ENCODE results near the gene G6PD.
A peak's percentile ranks its signal among the peaks of the same experiment; 100 is the strongest.
"Not testable (repeated sequence)": the region's sequence is repeated elsewhere in the genome, so short reads cannot be mapped to it uniquely, and the experiment has no call there.

Gene G6PD

GRCh38 chrX:154546354-154547244 lies at the start of gene G6PD:
G6PD (minus strand) TSS chrX:154546846; CDS start chrX:154546155, 691 bp downstream.
- TF ChIP-seq, protein P1, sequence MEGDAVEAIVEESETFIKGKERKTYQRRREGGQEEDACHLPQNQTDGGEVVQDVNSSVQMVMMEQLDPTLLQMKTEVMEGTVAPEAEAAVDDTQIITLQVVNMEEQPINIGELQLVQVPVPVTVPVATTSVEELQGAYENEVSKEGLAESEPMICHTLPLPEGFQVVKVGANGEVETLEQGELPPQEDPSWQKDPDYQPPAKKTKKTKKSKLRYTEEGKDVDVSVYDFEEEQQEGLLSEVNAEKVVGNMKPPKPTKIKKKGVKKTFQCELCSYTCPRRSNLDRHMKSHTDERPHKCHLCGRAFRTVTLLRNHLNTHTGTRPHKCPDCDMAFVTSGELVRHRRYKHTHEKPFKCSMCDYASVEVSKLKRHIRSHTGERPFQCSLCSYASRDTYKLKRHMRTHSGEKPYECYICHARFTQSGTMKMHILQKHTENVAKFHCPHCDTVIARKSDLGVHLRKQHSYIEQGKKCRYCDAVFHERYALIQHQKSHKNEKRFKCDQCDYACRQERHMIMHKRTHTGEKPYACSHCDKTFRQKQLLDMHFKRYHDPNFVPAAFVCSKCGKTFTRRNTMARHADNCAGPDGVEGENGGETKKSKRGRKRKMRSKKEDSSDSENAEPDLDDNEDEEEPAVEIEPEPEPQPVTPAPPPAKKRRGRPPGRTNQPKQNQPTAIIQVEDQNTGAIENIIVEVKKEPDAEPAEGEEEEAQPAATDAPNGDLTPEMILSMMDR (IDR thresholded peaks at IDR 0.05; ENCODE audit: low read depth, low read length, missing control alignments) = no peak
- peak within 1 kb of the TSS; percentile 81 for H3K4me3 ChIP-seq (replicated peaks; ENCODE audit: low read depth, low read length)
- no peak for DNase-seq (ENCODE audit: extremely low read depth, low read depth)

DNA sequence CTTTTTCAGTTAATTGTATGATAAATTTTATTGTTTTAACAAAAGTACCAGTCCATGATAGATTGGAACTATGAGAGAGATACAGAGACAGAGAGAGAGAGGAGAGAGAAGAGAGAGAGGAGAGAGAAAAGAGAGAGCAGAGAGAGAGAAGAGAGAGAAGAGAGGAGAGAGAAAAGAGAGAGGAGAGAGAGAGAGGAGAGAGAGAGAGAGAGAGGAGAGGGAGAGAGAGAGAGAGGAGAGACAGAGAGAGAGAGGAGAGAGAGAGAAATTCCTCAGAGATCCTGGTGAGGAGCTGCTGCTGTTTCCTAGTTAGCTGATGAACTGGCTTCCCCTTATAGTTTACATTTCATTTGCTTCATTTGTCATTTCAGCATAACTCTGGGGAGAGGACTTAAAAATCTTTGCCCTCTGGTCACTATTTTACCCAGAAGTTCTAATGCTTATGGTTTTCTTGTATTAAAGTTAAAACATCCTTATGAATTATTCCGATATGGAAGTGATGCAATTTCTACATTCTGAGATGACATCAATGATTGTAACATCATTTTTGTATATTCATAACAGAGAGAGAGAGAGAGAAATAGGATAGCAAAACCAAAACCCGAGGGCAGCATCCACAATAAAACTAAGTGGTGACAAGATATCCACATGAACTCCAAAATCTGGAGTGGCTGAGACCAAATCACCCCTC lies 49.1 kb upstream of the G6PD start:
- no peak overlapping the region for H3K4me3 ChIP-seq (replicated peaks; ENCODE audit: low read depth, low read length)
- DNase-seq (ENCODE audit: extremely low read depth, low read depth) = no peak
- TF ChIP-seq, protein P1 (IDR thresholded peaks at IDR 0.05; ENCODE audit: low read depth, low read length, missing control alignments) = no peak

GRCh38 chrX:154594491-154594890 lies 47.8 kb upstream of the G6PD start:
- TF ChIP-seq, protein P1 (IDR thresholded peaks at IDR 0.05; ENCODE audit: low read depth, low read length, missing control alignments) = no peak
- H3K4me3 ChIP-seq (replicated peaks; ENCODE audit: low read depth, low read length) = no peak overlapping the region
- DNase-seq (ENCODE audit: extremely low read depth, low read depth) = no peak

DNA sequence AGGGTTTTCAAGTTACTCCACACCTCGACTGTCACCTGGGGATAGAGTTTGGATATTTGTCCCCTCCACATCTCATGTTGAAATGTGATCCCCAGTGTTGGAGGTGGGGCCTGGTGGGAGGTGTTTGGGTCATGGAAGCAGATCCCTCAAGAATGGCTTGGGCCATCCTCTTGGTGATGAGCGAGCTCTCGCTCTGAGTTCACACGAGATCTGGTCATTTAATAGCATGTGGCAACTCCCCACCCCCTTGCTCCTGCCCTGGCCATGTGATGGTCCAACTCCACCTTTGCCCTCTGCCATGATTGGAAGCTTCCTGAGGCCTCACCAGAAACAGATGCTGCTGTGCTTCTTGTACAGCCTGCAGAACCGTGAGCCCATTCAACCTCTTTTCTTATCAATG lies 46.6 kb upstream of the G6PD start:
- TF ChIP-seq, protein P1 (IDR thresholded peaks at IDR 0.05; ENCODE audit: low read depth, low read length, missing control alignments) = no peak
- DNase-seq (ENCODE audit: extremely low read depth, low read depth) = no peak
- no peak overlapping the region for H3K4me3 ChIP-seq (replicated peaks; ENCODE audit: low read depth, low read length)

GRCh38 chrX:154592505-154592904 lies 45.9 kb upstream of the G6PD start:
- no peak for DNase-seq (ENCODE audit: extremely low read depth, low read depth)
- TF ChIP-seq, protein P1 (IDR thresholded peaks at IDR 0.05; ENCODE audit: low read depth, low read length, missing control alignments) = no peak
- H3K4me3 ChIP-seq (replicated peaks; ENCODE audit: low read depth, low read length) = no peak overlapping the region

- not testable (repeated sequence) for DNase-seq (ENCODE audit: extremely low read depth, low read depth); H3K4me3 ChIP-seq (replicated peaks; ENCODE audit: low read depth, low read length)
Measured at GRCh38 chrX:154590415-154590814, 43.8 kb upstream of the G6PD start.

DNA sequence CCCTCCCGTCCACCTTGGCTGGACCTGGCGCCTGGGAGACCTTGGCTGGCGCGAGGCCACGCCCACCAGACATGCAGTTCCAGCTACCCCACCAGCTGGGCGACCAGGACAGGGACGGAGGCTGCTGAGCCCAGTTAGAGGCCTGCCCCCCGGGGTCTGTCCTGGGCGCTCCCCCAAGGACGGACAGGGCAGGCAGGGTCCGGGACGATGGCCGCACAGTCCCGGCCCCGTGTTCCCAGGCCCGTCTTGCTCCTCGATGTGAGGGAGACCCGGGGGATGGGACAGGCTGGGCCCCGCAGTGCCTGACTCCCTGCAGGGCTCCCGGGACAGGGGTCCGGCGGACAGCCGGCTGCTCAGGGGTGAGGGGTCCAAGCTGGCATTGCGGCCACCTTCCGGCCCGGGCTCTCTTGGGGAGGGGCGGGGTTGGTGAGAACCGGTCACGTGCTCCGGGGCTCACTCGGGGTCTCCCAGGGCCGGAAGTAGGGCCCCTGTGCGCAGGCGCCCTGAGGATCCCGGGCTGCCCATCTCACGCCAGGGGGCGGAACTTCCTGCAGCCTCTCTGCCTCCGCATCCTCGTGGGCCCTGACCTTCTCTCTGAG lies 38.0 kb upstream of the G6PD start, which contains the start of gene CTAG1A:
Gene CTAG1A (plus strand): TSS at position 549 of the 599 bp plus-strand sequence. CDS start 74 bp downstream, outside the sequence.
- H3K4me3 ChIP-seq (replicated peaks; ENCODE audit: low read depth, low read length); DNase-seq (ENCODE audit: extremely low read depth, low read depth): not testable (repeated sequence)

DNA sequence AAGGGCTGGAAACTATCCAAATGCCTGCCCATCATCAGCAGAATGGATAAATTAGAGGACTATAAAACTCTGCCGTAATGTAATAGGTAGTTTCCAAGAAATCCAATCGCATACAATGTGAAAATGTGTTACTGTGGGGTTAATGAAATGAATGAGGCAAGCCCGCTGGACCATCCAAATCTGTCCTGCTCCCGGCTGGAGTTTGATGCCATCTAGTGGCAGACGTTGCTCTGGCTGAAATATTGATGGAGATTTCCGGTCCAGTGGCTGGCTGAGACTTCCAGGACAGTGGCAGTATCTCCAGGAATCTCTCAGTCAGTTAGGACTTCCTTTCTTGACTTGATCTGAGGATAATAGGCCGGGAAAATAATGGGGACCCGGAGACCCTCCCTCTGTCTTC lies 36.3 kb upstream of the G6PD start:
- not testable (repeated sequence) for DNase-seq (ENCODE audit: extremely low read depth, low read depth); H3K4me3 ChIP-seq (replicated peaks; ENCODE audit: low read depth, low read length)

- not testable (repeated sequence) for H3K4me3 ChIP-seq (replicated peaks; ENCODE audit: low read depth, low read length); DNase-seq (ENCODE audit: extremely low read depth, low read depth)
Measured at GRCh38 chrX:154575076-154575475, 28.4 kb upstream of the G6PD start.

DNA sequence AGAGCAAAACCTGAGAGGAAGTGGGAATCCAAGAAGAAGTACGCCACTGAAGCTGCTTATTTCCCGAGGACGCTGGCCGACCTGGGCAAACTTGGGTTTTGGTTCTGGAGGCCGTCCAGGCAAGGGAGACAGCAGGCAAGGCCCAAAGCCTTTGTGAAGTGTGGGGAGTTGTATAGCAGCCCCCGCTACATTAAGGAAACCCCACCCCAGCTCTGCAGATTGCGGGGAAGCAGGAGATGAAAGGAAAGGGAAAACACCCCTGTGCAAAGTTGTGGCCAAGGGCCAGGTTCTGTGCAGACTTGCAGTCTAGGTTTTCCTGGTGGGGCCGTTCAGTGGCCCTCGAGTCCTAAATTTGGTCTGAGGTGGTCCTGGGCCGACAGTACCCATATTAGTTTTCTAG lies 26.4 kb upstream of the G6PD start:
- not testable (repeated sequence) for H3K4me3 ChIP-seq (replicated peaks; ENCODE audit: low read depth, low read length); DNase-seq (ENCODE audit: extremely low read depth, low read depth)

- H3K4me3 ChIP-seq (replicated peaks; ENCODE audit: low read depth, low read length); DNase-seq (ENCODE audit: extremely low read depth, low read depth): not testable (repeated sequence)
Measured at GRCh38 chrX:154570361-154570760, 23.7 kb upstream of the G6PD start.

All from HFF-Myc (cell line).